Hepatocyte (in vitro differentiated cells): Measurements from ENCODE around the gene XAGE2.

Experiments used
- EZH2 ChIP-seq: fragments of 200-600 bp; sonication (generic); IDR thresholded peaks from 2 replicates; pipeline ENCODE4 v1.6.1; 2016; ENCODE audit warnings: antibody characterized with exemption, mild to moderate bottlenecking, borderline replicate concordance
- EZH2phosphoT487 ChIP-seq: fragments of 200-600 bp; sonication (generic); IDR thresholded peaks from one replicate; pipeline ENCODE4 v1.6.1; 2018; ENCODE audit warnings: antibody characterized with exemption, mild to moderate bottlenecking, low read depth, moderate library complexity; ENCODE audit not compliant: unreplicated experiment, severe bottlenecking
- TF ChIP-seq, protein P1 (sequence below): fragments of 200-600 bp; sonication (generic); IDR thresholded peaks from 2 replicates; pipeline ENCODE4 v1.5.1; 2016; ENCODE audit warnings: antibody characterized with exemption, mild to moderate bottlenecking; ENCODE audit not compliant: poor library complexity

GRCh38 chrX:52368368-52369055, at the start of gene XAGE2:
- TF ChIP-seq, protein P1, sequence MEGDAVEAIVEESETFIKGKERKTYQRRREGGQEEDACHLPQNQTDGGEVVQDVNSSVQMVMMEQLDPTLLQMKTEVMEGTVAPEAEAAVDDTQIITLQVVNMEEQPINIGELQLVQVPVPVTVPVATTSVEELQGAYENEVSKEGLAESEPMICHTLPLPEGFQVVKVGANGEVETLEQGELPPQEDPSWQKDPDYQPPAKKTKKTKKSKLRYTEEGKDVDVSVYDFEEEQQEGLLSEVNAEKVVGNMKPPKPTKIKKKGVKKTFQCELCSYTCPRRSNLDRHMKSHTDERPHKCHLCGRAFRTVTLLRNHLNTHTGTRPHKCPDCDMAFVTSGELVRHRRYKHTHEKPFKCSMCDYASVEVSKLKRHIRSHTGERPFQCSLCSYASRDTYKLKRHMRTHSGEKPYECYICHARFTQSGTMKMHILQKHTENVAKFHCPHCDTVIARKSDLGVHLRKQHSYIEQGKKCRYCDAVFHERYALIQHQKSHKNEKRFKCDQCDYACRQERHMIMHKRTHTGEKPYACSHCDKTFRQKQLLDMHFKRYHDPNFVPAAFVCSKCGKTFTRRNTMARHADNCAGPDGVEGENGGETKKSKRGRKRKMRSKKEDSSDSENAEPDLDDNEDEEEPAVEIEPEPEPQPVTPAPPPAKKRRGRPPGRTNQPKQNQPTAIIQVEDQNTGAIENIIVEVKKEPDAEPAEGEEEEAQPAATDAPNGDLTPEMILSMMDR: no peak
- TF ChIP-seq EZH2 (no peak), EZH2phosphoT487 (no peak)
